Endothelial cell (in vitro differentiated cells): ENCODE data around the gene TMEM243. TPM values are rescaled to one million over a fixed set of nuclear protein-coding genes. Genes with fewer than 3 reads are reported as not detected.
"Not testable (repeated sequence)": the region's sequence is repeated elsewhere in the genome, so short reads cannot be mapped to it uniquely, and the experiment has no call there.

Experiments
- DNase-seq: peaks from one replicate; pipeline ENCODE4 v3.0.0; 2021; ENCODE audit warnings: low spot score
- H3K27ac Mint-ChIP-seq: one replicate; pipeline ENCODE4 v1.8.0; 2021; ENCODE audit warnings: mixed read lengths, inconsistent platforms; ENCODE audit not compliant: unreplicated experiment
- H3K27me3 Mint-ChIP-seq: one replicate; pipeline ENCODE4 v1.8.0; 2021; ENCODE audit warnings: mild to moderate bottlenecking, moderate library complexity, mixed read lengths, inconsistent platforms; ENCODE audit not compliant: unreplicated experiment
- H3K36me3 Mint-ChIP-seq: one replicate; pipeline ENCODE4 v1.8.0; 2021; ENCODE audit warnings: mild to moderate bottlenecking, low read depth, mixed read lengths, inconsistent platforms; ENCODE audit not compliant: unreplicated experiment
- H3K4me1 Mint-ChIP-seq: one replicate; pipeline ENCODE4 v1.8.0; 2021; ENCODE audit warnings: mild to moderate bottlenecking, mixed read lengths, inconsistent platforms; ENCODE audit not compliant: unreplicated experiment
- H3K4me3 Mint-ChIP-seq: one replicate; pipeline ENCODE4 v1.8.0; 2021; ENCODE audit warnings: mild to moderate bottlenecking, mixed read lengths, inconsistent platforms; ENCODE audit not compliant: unreplicated experiment
- H3K9me3 Mint-ChIP-seq: one replicate; pipeline ENCODE4 v1.8.0; 2021; ENCODE audit warnings: mixed read lengths, inconsistent platforms; ENCODE audit not compliant: unreplicated experiment
- CTCF ChIP-seq: fragments of 200-600 bp; sonication (generic); IDR thresholded peaks from one replicate; pipeline ENCODE4 v1.5.0; 2021; ENCODE audit warnings: antibody characterized with exemption; ENCODE audit not compliant: unreplicated experiment
- total RNA-seq: library from RNA; stranded (reverse); fragmentation: NEBNext Ultra II Directional; extraction: Animal tissue kit (Norgen Biotek cat#: 25700); gene quantifications from one replicate; pipeline ENCODE4 v1.2.1, GENCODE V29; 2021; ENCODE audit not compliant: unreplicated experiment

The TMEM243 gene
- total RNA-seq, 1 donor from 2014 or later, result 44.9 TPM

- no peak for TF ChIP-seq CTCF
- peak overlapping the region; percentile 62 for H3K27ac Mint-ChIP-seq
- H3K27me3 Mint-ChIP-seq, result peaks cover 15% of the 10 kb centered on the region
- peaks cover 44% of the 10 kb centered on the region for H3K36me3 Mint-ChIP-seq
- peaks cover 43% of the 10 kb centered on the region for H3K4me1 Mint-ChIP-seq
- DNase-seq, result no peak
- H3K4me3 Mint-ChIP-seq, result no peak overlapping the region
- peaks cover 5% of the 10 kb centered on the region for H3K9me3 Mint-ChIP-seq
Measured at GRCh38 chr7:87212498-87212897, 7.0 kb downstream of the TMEM243 start.

GRCh38 chr7:87210506-87210905, 9.0 kb downstream of the TMEM243 start:
- Mint-ChIP-seq H3K9me3 (peaks cover 14% of the 10 kb centered on the region), H3K36me3 (peaks cover 55% of the 10 kb centered on the region), H3K4me3 (peak overlapping the region; percentile 53), H3K4me1 (peaks cover 34% of the 10 kb centered on the region), H3K27me3 (peaks cover 15% of the 10 kb centered on the region), H3K27ac (no peak overlapping the region)
- no peak for TF ChIP-seq CTCF
- no peak for DNase-seq

- no peak for TF ChIP-seq CTCF
- Mint-ChIP-seq H3K4me1 (peaks cover 34% of the 10 kb centered on the region), H3K27me3 (peaks cover 19% of the 10 kb centered on the region), H3K4me3 (peak overlapping the region; percentile 43), H3K27ac (no peak overlapping the region), H3K36me3 (peaks cover 66% of the 10 kb centered on the region), H3K9me3 (peaks cover 21% of the 10 kb centered on the region)
- DNase-seq, result no peak
Measured at GRCh38 chr7:87209295-87209924, 10.1 kb downstream of the TMEM243 start.

- H3K27ac Mint-ChIP-seq, result no peak overlapping the region
- peaks cover 22% of the 10 kb centered on the region for H3K27me3 Mint-ChIP-seq
- H3K9me3 Mint-ChIP-seq, result peaks cover 28% of the 10 kb centered on the region
- H3K4me3 Mint-ChIP-seq, result peak overlapping the region; percentile 76
- peaks cover 82% of the 10 kb centered on the region for H3K36me3 Mint-ChIP-seq
- DNase-seq, result no peak
- H3K4me1 Mint-ChIP-seq, result peaks cover 31% of the 10 kb centered on the region
- TF ChIP-seq CTCF, result no peak
Measured at GRCh38 chr7:87206361-87206760, 13.2 kb downstream of the TMEM243 start.

GRCh38 chr7:87205701-87206100, 13.8 kb downstream of the TMEM243 start:
- Mint-ChIP-seq H3K36me3 (peaks cover 75% of the 10 kb centered on the region), H3K27me3 (peaks cover 22% of the 10 kb centered on the region), H3K9me3 (peaks cover 28% of the 10 kb centered on the region), H3K4me1 (peaks cover 31% of the 10 kb centered on the region), H3K4me3 (peak overlapping the region; percentile 76)
- H3K27ac Mint-ChIP-seq, DNase-seq: not testable (repeated sequence)
